Endothelial cell of umbilical vein (primary cell): ENCODE measurements around the gene KCNIP1.

ENCODE experiments used
- CTCF ChIP-seq, 2 donors: IDR thresholded peaks; 1 replicate in 1 of 2; 2 replicates in 1 of 2; pipeline ENCODE4 v1.5.1; 2011; ENCODE audit warnings: low read length in 2 of 2, mild to moderate bottlenecking in 2 of 2, moderate library complexity in 2 of 2, control low read depth in 1 of 2, inconsistent platforms in 1 of 2, low read depth in 1 of 2; ENCODE audit not compliant: insufficient read depth in 1 of 2; ENCODE audit errors: extremely low read depth in 1 of 2
- EZH2 ChIP-seq: IDR thresholded peaks from 2 replicates; pipeline ENCODE4 v1.6.1; 2012; ENCODE audit warnings: borderline replicate concordance, low read depth, mild to moderate bottlenecking, moderate library complexity, low read length, inconsistent platforms; ENCODE audit not compliant: severe bottlenecking
- GATA2 ChIP-seq: IDR thresholded peaks from 2 replicates; pipeline ENCODE4 v1.7.0; 2011; ENCODE audit warnings: low read depth, mild to moderate bottlenecking, moderate library complexity, mixed read lengths, low read length; ENCODE audit not compliant: insufficient read length, insufficient read depth
- JUN ChIP-seq: IDR thresholded peaks from 2 replicates; pipeline ENCODE4 v1.6.1; 2011; ENCODE audit warnings: borderline replicate concordance, low read depth; ENCODE audit not compliant: insufficient read length, insufficient read depth
- MAX ChIP-seq: IDR thresholded peaks from 2 replicates; pipeline ENCODE4 v1.6.1; 2011; ENCODE audit not compliant: insufficient read depth, insufficient read length
- MYC ChIP-seq: IDR thresholded peaks from one replicate; pipeline ENCODE4 v1.6.1; 2011; ENCODE audit warnings: mild to moderate bottlenecking, low read depth, low read length
- POLR2A ChIP-seq: IDR thresholded peaks from 2 replicates; pipeline ENCODE4 v1.6.1; 2012; ENCODE audit warnings: low read depth, mild to moderate bottlenecking, control low read depth, low read length
- POLR2AphosphoS5 ChIP-seq: IDR thresholded peaks from 2 replicates; pipeline ENCODE4 v1.6.1; 2012; ENCODE audit warnings: low read depth, mild to moderate bottlenecking, control low read depth, low read length, moderate library complexity; ENCODE audit not compliant: insufficient read depth

GRCh38 chr5:170494041-170494440 is 9.8 kb upstream of the KCNIP1 start:
- TF ChIP-seq CTCF (IDR thresholded peaks at IDR 0.05; ENCODE audit: extremely low read depth in 1 of 2, insufficient read depth in 1 of 2, low read depth in 1 of 2, low read length in 2 of 2) (no peak), JUN (no peak), POLR2A (no peak), POLR2AphosphoS5 (no peak), EZH2 (no peak), MAX (no peak), GATA2 (no peak), MYC (no peak)
